Thoracic aorta (tissue), 2 donors: ENCODE data around the gene KDSR. TPM values are rescaled to one million over a fixed set of nuclear protein-coding genes. Genes with fewer than 3 reads are reported as not detected.

Experiments used
- ATAC-seq: fragments of 150-250 bp; one replicate; pipeline ENCODE4 v1.8.0; 2017; ENCODE audit warnings: low read depth; ENCODE audit not compliant: insufficient number of reproducible peaks, low FRiP score
- DNase-seq: peaks from one replicate; pipeline ENCODE4 v3.0.0-alpha.2; 2020; ENCODE audit warnings: low spot score
- H3K27ac ChIP-seq, 2 donors: fragments of 200-600 bp; sonication (generic); 1 replicate in 1 of 2; 2 replicates in 1 of 2; pipeline ENCODE4 v1.5.1; 2016; ENCODE audit warnings: mild to moderate bottlenecking in 2 of 2, moderate library complexity in 2 of 2
- H3K27me3 ChIP-seq: fragments of 200-600 bp; sonication (generic); replicated peaks from 2 replicates; pipeline ENCODE4 v1.6.0; 2016; ENCODE audit warnings: mild to moderate bottlenecking; ENCODE audit not compliant: insufficient read depth
- H3K36me3 ChIP-seq: fragments of 200-600 bp; sonication (generic); one replicate; pipeline ENCODE4 v1.5.1; 2016
- H3K4me1 ChIP-seq, 2 donors: fragments of 200-600 bp; sonication (generic); 1 replicate in 1 of 2; 2 replicates in 1 of 2; pipeline versions ENCODE4 v1.5.1 to v1.6.0; 2016; ENCODE audit warnings: low read depth in 2 of 2, mild to moderate bottlenecking in 1 of 2; ENCODE audit not compliant: control insufficient read depth in 1 of 2
- H3K4me3 ChIP-seq: fragments of 200-600 bp; sonication (generic); 2 replicates; pipeline ENCODE4 v1.5.1; 2016; ENCODE audit warnings: mild to moderate bottlenecking
- H3K9me3 ChIP-seq: fragments of 200-600 bp; sonication (generic); 2 replicates; pipeline ENCODE4 v1.5.1; 2016
- total RNA-seq, 2 donors: library from RNA; depleted of rRNA; stranded (reverse); fragments of >200 nt; gene quantifications; one replicate each; pipeline versions ENCODE4 v1.1.0 to v1.2.3, GENCODE V29; 2016
- TF ChIP-seq, protein P1 (sequence below): fragments of 200-600 bp; sonication (generic); IDR thresholded peaks from one replicate; pipeline ENCODE4 v1.5.1; 2019; ENCODE audit warnings: antibody characterized with exemption

KDSR gene
- total RNA-seq, 2 donors from 2014 or later = 46.2 to 72.4 TPM

DNA sequence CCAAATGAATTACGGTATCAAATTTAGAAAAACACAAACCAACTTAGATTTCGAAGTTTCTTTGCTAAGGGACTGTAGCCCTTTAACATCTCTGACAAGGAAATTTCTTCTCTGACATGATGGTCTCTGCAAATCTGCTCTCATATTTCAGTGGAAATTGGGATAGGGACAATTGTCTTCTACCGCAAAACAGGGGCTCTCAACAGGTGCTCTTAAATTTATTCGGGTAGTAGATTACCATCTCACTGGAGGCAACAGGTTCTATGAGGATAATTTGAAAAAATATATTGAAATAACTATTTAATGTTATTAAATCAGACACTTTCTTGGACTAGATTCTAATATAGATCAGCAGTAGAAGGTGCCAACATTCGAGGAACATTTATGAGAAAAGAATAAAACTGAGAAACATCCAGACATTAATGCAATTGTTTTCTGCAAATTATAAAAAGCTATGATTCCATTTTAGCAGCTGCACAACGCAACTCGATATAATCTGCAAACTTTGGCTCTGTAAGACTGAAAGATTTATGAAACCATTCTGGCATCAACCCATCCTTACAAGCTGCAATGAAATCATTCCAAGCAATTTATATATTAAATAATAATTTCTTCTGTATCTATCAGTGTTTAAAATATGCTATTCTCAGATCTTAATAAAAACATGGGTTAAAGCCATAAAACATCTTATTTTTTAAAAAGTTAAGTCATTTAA, 37.4 kb downstream of the KDSR start:
- Histone ChIP-seq H3K36me3 (peaks cover 33% of the 10 kb centered on the region), H3K27ac (no peak overlapping the region), H3K4me3 (no peak overlapping the region), H3K4me1 (no peaks in the 10 kb centered on the region), H3K27me3 (no peaks in the 10 kb centered on the region), H3K9me3 (no peaks in the 10 kb centered on the region)
- TF ChIP-seq, protein P1, sequence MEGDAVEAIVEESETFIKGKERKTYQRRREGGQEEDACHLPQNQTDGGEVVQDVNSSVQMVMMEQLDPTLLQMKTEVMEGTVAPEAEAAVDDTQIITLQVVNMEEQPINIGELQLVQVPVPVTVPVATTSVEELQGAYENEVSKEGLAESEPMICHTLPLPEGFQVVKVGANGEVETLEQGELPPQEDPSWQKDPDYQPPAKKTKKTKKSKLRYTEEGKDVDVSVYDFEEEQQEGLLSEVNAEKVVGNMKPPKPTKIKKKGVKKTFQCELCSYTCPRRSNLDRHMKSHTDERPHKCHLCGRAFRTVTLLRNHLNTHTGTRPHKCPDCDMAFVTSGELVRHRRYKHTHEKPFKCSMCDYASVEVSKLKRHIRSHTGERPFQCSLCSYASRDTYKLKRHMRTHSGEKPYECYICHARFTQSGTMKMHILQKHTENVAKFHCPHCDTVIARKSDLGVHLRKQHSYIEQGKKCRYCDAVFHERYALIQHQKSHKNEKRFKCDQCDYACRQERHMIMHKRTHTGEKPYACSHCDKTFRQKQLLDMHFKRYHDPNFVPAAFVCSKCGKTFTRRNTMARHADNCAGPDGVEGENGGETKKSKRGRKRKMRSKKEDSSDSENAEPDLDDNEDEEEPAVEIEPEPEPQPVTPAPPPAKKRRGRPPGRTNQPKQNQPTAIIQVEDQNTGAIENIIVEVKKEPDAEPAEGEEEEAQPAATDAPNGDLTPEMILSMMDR = no peak
- ATAC-seq (no peak), DNase-seq (no peak)

GRCh38 chr18:63326011-63326410, 41.0 kb downstream of the KDSR start:
- Histone ChIP-seq H3K9me3 (no peaks in the 10 kb centered on the region), H3K27me3 (no peaks in the 10 kb centered on the region), H3K27ac (no peak overlapping the region), H3K4me1 (peaks cover 5 to 14% of the 10 kb centered on the region in 2 donors), H3K4me3 (no peak overlapping the region), H3K36me3 (peaks cover 3% of the 10 kb centered on the region)
- DNase-seq (no peak), ATAC-seq (no peak)
- TF ChIP-seq, protein P1 = no peak

DNA sequence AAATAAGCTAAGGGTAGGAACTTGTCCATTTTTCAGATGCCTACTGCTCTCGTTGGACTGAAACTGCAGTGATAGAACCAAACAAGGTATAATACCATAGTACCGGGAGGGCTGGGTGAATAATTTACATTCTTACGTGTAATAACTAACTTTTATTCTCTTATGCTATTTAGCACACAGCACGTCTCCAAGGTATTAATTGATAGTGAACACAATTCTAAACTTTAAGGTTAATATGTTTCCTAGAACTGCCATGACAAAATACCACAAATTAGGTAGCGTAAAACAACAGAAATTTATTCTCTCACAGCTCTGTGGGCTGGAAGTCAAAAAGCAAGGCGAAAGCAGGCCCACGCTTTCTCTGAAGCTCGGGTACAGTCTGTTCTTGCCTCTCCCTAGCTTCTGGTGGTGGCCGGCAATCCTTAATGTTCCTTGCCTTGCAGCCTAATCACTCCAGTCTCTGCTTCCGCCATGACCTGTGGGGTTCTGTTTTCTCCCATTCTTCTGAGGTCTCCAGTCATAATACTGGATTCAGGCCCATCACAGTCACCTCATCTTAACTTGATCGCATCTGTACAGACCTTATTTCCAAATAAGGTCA, 41.8 kb downstream of the KDSR start:
- Histone ChIP-seq H3K27ac (no peak overlapping the region), H3K4me3 (no peak overlapping the region), H3K27me3 (no peaks in the 10 kb centered on the region), H3K36me3 (no peaks in the 10 kb centered on the region), H3K4me1 (peaks cover 5 to 19% of the 10 kb centered on the region in 2 donors), H3K9me3 (no peaks in the 10 kb centered on the region)
- DNase-seq = no peak
- ATAC-seq = no peak
- TF ChIP-seq, protein P1 = no peak

DNA sequence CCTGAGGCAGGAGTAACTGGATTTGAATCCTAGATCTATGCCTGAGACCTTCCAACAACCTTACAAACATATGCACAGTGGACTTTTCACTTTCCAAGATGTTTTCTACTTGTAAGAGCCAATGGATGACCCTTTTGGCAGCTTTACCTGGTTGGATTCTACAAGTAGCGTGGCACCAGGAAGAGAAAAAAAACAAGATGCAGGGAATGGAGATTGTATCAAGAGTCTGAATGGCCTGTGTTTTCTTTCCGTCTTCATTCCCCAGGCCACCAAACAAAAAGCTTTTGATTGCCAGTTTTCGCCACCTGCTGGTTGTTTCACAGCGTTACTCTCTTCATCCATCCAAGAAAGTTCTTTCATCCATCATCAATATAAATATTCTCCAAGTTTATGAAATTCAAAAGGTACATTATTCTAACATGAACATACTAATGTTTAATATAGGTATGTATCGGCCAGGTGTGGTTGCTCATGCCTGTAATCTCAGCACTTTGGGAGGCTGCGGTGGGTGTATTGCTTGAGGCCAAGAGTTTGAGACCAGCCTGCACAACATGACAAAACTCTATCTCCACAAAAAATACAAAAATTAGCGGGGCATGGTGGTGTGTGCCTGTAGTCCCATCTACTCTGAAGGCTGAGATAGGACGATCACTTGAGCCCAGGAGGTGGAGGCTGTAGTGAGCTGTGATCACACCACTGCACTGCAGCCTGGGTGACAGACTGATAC, 43.9 kb downstream of the KDSR start:
- Histone ChIP-seq H3K27ac (peak overlapping the region; percentile 66 to 67), H3K4me1 (peaks cover 5 to 19% of the 10 kb centered on the region in 2 donors), H3K9me3 (no peaks in the 10 kb centered on the region), H3K36me3 (no peaks in the 10 kb centered on the region), H3K4me3 (no peak overlapping the region), H3K27me3 (no peaks in the 10 kb centered on the region)
- ATAC-seq = no peak
- TF ChIP-seq, protein P1 = peak; percentile 80
- no peak for DNase-seq

- ATAC-seq = no peak
- TF ChIP-seq, protein P1 = no peak
- no peak for DNase-seq
- H3K27me3 ChIP-seq = no peaks in the 10 kb centered on the region
- peaks cover 5 to 22% of the 10 kb centered on the region in 2 donors for H3K4me1 ChIP-seq
- no peaks in the 10 kb centered on the region for H3K36me3 ChIP-seq
- no peaks in the 10 kb centered on the region for H3K9me3 ChIP-seq
- H3K4me3 ChIP-seq = no peak overlapping the region
- peak overlapping the region; percentile 66 to 67 for H3K27ac ChIP-seq
Measured at GRCh38 chr18:63322206-63322605, 44.8 kb downstream of the KDSR start.
